IPS-18c (cell line): ENCODE data around the gene LRMDA.

Experiments used
- H3K4me3 ChIP-seq: 2 replicates; pipeline ENCODE4 v1.7.0; 2013; ENCODE audit warnings: low read depth, mild to moderate bottlenecking, low read length, moderate library complexity; ENCODE audit not compliant: insufficient read depth
- H3K9me3 ChIP-seq: one replicate; pipeline ENCODE4 v1.6.1; 2013; ENCODE audit warnings: mild to moderate bottlenecking, low read length, moderate library complexity; ENCODE audit not compliant: control insufficient read depth, insufficient read depth

Gene LRMDA

GRCh38 chr10:76297780-76298281 lies 866.4 kb downstream of the LRMDA start:
- Histone ChIP-seq H3K9me3 (no peaks in the 10 kb centered on the region), H3K4me3 (no peak overlapping the region)

DNA sequence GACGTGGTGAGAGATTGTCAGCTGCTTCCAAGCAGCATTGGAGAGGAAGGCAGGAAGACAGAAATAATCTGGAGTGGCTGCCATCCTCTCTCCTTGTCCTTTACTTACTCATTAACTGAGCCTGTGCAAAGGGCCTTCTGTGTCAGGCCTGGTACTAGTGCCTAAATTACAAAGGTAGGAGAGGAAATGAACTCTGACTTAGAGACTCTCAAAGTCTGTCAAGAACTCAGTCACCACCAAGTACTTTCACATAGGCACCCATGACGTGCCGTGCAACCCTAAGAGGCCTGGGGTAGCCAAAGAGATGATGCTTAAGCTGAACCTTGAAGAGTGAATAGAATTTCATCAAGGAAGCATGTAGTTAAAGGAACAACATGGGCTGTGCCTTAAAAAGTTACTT lies 866.9 kb downstream of the LRMDA start:
- Histone ChIP-seq H3K4me3 (no peak overlapping the region), H3K9me3 (no peaks in the 10 kb centered on the region)

DNA sequence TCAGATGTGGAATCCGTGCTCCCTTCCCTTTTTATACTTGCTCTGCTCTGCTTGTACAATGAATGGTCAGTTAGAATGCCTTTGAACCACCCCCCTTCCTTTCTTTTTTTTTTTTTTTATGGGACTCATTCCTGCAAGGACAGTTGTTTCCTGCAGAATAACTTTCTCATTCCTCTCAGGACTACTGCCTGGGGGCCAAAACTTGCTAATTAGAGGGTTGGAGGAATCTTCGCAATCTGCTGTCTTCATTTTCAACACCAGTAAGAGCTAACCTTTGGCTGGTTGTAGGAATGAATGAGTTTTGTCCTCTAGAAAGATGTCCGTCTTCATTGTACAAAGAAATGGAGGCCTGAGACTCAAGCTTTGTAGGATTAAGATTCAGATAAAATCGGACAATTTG lies 868.1 kb downstream of the LRMDA start:
- H3K9me3 ChIP-seq, result no peaks in the 10 kb centered on the region
- H3K4me3 ChIP-seq, result no peak overlapping the region

DNA sequence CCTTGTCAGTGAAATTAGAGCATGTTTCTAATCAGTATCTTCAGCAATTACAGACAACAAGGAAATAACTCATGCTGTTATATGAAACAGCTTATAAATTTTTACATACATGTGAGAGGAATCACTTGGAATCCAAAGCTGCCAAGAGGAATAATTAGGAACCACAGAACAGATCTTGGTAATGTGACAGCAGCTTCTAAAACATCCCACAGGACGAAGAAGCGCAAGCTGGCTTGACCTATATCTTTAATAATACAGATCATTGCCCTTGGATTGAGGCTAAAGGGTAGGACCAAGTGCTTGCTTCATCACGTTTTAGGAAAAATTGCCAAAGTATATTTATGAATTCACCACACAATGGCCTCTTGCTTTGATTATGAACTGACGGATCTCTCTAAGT lies 869.8 kb downstream of the LRMDA start:
- no peaks in the 10 kb centered on the region for H3K9me3 ChIP-seq
- H3K4me3 ChIP-seq, result no peak overlapping the region

DNA sequence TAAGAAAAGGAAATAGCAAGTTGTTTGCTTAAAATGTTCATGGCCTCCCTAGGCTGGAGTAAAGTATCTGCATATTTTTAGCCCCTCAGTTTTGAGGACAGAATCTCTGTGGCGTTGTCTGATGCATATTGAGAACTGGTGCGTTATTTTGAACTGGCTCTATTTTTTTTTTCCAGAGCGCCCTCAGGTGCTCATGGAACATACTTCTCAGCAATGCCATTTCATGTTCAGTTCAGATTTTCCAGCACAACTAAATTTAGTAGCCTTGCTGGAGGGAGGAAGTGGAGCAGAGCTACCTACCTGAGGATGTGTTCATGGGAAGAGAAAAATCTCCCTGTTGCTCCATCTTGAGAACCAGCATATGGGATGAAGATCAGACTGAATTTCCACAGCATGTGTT lies 870.5 kb downstream of the LRMDA start:
- Histone ChIP-seq H3K4me3 (no peak overlapping the region), H3K9me3 (no peaks in the 10 kb centered on the region)

DNA sequence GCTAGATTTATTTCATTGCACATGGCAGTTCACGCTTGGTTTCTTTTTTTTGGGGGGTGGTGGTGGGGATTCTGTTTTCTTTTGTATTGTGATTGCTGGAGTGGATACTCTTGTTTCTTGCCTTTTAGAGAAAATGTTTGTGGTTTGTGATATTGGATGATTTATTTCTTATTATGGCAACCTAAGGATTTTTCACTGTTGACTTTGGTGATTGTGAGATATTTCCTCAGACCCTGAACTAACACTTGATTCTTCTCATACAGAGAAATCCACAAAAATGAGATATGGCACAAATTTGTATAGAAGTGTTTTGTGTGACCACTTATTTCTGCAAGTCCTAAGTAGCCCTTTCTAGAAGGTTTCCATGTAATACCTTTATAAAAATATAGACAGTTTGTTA lies 871.1 kb downstream of the LRMDA start:
- no peaks in the 10 kb centered on the region for H3K9me3 ChIP-seq
- no peak overlapping the region for H3K4me3 ChIP-seq

DNA sequence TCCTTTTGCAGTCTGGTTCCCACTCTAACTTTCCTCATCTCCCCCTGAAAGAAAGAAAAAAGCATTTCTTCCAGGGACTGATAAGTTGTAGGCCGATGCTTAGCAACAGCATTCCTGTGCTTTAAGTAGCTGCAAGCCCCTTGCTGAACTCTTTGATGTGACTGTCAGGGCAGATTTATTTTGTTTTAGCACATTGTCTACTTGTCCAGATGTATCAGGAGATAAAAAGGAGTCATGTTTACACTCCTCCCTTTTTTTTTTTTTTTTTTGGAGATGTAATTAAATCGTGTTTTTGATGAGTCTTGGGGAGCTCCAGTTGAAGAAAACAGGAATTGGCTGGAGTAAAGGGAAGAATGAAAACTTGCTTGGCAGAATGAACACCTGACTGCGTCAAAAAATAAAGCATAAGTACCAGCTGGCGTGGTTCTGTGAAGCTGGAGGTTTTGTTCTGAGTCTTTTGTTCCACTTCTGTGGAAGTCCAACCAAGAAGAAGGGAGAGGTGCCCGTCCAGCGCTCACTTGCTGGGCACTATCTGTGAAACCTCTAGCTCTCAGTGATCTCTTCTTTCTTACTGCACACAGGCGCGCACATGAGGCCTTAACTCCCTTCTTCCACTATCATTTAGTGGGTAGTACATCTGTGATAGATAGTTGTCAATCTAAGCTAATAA lies 871.7 kb downstream of the LRMDA start:
- Histone ChIP-seq H3K9me3 (no peaks in the 10 kb centered on the region), H3K4me3 (no peak overlapping the region)

DNA sequence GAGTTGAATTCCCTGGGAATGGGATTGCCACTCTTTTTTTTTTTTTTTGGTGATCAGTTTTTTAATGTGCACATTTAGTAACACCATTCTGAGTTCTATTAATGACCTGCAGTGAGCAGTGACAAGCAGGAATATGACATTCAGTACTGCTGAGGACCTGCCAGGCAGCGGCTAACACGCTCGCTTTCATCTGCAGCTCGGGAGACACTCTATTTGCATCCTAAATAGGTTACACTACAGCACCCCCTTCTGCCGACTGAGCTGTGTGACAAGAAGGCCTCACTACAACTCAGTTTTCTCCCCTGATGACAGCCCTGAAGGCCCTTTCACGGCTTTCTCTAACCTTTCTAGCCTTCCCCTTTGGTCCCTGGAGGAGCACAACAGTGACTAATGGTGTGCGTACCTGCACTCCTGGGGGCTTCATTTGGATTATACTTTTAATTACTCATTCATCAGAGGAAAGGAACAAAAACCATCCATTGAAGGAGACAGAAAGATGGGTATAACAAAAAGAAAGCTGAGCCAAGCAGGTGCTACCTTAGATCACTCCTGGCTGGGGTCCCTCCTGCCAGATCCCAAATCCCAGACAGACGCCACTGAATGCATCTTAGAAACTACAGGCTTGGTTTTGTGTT lies 872.4 kb downstream of the LRMDA start:
- Histone ChIP-seq H3K9me3 (no peaks in the 10 kb centered on the region), H3K4me3 (no peak overlapping the region)

DNA sequence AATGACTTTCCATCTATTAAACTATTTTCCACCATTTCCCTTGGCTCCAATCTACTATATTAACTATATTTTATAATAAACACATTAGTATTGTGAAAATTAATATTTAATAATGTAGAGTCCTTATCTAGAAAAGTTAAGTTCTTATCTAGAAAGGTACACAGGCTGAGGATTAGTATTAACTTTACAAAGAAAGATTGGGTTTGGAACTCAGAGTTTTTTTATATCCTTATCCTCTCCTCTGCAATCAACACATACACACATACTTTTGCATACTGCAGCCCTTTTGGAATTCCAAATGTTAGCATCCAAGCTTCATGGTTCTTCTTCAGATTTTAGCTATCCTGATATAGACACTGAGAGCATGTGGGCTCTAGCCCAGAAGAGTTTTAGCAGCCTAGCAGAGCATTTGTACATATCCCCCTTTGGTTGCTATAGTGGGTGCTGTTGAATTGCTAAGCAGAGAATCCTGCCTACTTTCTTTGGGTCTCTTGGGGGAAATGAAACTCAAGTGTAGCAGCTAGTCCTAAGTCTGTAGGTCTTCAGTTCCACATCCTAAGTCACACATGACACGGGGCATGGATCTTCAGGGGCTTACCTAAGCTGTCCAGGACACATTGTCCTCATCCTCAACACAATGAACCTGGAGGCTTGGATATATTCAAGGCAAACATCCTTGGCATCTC lies 874.6 kb downstream of the LRMDA start:
- Histone ChIP-seq H3K4me3 (no peak overlapping the region), H3K9me3 (no peaks in the 10 kb centered on the region)

DNA sequence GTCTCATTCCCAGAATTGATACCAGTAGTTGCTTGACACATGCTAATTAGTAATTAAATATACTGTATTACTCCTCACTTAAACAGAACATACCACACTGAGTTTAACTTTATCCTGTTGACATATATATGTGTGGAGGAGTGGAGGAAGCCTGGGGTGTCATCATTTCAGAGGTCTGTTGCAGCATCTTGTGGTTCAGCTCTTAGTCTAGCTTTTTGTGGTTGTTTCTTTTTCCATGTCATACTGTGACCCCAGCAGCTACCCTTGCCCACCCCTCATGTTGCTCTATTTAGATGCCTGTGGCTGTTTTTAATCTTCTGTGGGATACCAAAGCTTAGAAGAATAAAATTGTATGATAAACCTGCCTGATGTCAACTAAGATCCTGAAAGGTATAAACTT lies 875.4 kb downstream of the LRMDA start:
- no peaks in the 10 kb centered on the region for H3K9me3 ChIP-seq

GRCh38 chr10:76309070-76309469 lies 877.6 kb downstream of the LRMDA start:
- Histone ChIP-seq H3K4me3 (no peak overlapping the region), H3K9me3 (no peaks in the 10 kb centered on the region)

More for the DNA sequence above, 875.4 kb downstream of the LRMDA start:
- H3K4me3 ChIP-seq, result no peak overlapping the region

DNA sequence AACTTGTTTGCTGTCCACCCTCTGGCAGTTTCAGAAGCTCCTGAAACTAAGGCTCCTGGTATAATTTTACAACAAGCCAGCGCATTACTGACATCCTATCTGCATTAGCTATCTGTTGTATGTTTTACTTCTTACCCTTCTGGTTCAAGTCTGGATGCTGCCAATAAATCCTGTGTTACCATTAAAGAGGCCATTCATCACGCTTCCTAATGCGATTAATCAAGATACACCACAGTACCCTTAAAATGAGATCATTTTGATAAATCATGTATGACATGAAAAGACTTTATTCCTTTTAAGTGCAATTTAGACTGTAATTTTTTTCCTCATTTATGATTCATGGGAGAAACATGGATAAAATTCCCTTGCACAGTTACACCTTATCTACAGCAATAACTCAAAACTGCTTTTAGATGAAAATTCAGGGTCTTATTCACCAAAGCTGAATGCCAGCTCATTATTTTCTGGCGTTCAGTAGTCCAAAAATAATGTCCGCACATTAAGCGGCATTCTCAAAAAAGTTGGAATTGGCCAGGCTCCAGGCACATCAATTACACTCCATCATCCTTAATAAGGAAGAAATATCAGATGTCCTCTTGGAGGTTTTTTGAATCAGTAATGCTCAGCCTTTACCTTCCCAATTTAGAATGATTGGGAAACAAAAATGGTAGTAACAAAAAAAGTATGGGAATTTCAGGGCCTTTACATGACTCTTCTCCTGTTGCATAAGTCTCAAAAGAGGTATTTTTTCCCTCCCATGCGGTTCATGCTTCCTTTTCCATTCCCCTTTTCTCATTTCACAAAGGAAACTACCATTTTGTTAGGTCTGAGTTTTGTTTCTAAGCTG lies 878.5 kb downstream of the LRMDA start:
- Histone ChIP-seq H3K9me3 (no peaks in the 10 kb centered on the region), H3K4me3 (no peak overlapping the region)

- Histone ChIP-seq H3K9me3 (no peaks in the 10 kb centered on the region), H3K4me3 (no peak overlapping the region)
These were observed 879.2 kb downstream of the LRMDA start for GRCh38 chr10:76310588-76311080.

GRCh38 chr10:76311752-76312636 lies 880.6 kb downstream of the LRMDA start:
- Histone ChIP-seq H3K4me3 (no peak overlapping the region), H3K9me3 (no peaks in the 10 kb centered on the region)

GRCh38 chr10:76315240-76315639 lies 883.8 kb downstream of the LRMDA start:
- H3K9me3 ChIP-seq, result no peaks in the 10 kb centered on the region
- H3K4me3 ChIP-seq, result no peak overlapping the region

DNA sequence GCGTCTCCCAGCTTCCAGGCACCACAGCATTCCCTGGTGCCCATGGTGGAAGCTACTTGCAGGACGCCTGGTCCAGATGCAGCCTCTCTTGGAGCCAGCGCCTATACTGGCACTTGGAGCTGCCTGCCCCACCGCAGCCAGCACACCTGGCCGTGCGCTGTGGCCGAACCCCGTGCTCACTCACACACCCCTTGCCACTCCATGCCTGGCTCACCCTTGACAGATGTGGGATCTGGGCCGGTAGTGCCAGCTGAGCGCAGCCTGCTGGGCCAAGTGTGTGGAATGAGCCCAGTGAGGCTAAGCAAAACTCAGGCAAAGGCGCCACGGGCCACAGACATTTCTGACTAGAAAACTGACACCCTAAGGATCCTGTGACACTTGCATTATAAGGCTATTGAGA lies 884.8 kb downstream of the LRMDA start:
- Histone ChIP-seq H3K4me3 (no peak overlapping the region), H3K9me3 (no peaks in the 10 kb centered on the region)
